ENCODE measurements around the gene AGPAT3. TPM values are rescaled to one million over a fixed set of nuclear protein-coding genes. Genes with fewer than 3 reads are reported as not detected.

AGPAT3 gene
- total RNA-seq, 4 donors from 2014 or later, result 28.0 to 36.5 (median 32.2) TPM

DNA sequence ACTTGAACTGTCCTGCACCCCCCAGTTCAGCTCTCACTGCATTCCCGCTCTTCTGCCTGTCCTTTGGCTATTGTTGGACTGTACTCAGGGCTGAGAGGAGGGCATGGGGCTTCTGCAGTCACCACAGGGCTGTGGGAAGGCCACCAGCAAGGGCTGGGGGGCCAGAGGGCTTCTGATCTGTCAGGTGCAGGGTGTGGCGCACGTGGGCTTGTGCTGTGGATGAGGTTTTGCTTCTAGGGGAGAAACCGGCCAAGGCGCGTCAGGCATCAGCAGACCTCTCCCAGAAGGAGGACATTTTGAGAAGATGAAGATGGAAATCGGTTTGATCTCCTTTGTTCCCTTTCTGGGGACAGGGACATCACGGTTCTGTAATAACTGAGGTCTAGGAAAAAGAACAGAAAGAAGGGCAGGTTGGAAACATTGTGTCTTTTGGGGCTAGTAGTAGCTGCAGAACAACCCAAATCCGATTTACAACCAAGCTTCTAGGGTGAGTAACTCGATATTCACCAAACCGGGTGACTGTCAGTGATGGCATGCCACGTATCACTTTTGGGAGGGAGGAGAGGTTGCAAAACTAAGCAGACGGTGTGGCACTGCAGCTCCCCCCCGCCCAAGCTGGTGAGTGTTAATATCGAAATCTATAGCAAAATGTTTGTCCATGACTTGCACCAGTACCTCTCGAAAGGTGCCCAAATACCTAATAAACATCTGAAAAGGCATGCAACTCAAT lies 40.9 kb downstream of the AGPAT3 start:
- Histone ChIP-seq H3K4me3 (no peak overlapping the region), H3K9me3 (no peaks in the 10 kb centered on the region), H3K27me3 (no peaks in the 10 kb centered on the region), H3K36me3 (peaks cover 0 to 28% (median 15%) of the 10 kb centered on the region in 4 donors), H3K27ac (replicated peaks in 1 of 4) (no peak overlapping the region), H3K4me1 (peaks cover 20 to 27% (median 22%) of the 10 kb centered on the region in 4 donors)
- WGBS, result 96% methylated on average over 16 of the region's 16 CpGs
- TF ChIP-seq POLR2AphosphoS5 (IDR thresholded peaks at IDR 0.05), result no peak
- no peak for TF ChIP-seq POLR2A (IDR thresholded peaks at IDR 0.05; ENCODE audit: low read depth)
- DNase-seq (ENCODE audit: extremely low spot score), result no peak
- intact Hi-C loops (cut with DNase I), result no loop called here

DNA sequence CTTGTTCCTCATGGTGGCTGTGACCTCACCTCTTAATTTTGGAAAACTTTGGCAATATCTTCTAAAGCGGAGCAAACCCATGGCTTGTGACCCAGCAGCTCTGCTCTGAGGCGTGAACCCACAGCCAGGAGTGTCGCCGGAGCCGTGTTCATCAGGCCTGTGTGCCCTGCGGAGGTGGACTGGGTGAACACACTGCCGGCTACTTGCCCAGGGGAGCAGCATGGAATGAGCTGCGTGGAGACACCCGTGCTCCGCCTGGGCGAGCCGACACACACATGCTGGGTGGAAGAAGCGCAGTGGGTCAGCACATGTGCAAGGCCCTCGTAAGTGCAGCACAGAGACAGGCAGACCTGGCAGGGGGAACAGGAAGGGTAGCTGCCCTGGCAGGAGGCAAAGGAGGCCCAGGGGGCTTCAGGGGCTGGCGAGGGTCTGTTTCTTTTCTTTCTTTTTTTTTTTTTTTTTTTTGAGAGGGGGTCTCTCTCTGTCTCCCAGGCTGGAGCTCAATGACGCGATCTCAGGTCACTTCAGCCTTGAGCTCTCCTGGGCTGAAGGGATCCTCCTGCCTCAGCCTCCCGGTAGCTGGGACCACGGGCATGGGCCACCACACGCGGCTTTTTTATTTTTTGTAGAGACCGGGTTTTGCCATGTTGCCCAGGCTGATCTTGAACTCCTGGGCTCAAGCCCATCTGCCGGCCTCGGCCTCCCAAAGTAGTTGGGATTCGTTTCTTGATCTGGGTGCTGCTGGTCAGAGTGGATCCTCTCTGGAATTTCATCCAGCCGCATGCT lies 41.8 kb downstream of the AGPAT3 start:
- peaks cover 22 to 35% (median 30%) of the 10 kb centered on the region in 4 donors for H3K4me1 ChIP-seq
- H3K27me3 ChIP-seq, result no peaks in the 10 kb centered on the region
- H3K36me3 ChIP-seq, result peaks cover under 1 to 28% (median 17%) of the 10 kb centered on the region in 4 donors
- H3K9me3 ChIP-seq, result no peaks in the 10 kb centered on the region
- TF ChIP-seq EP300 (IDR thresholded peaks at IDR 0.05) (no peak), POLR2AphosphoS5 (IDR thresholded peaks at IDR 0.05) (no peak)
- WGBS, result 95% methylated on average over 26 of the region's 26 CpGs
- intact Hi-C loops (cut with DNase I), result no loop called here
- no peak overlapping the region for H3K4me3 ChIP-seq
- H3K27ac ChIP-seq (replicated peaks in 1 of 4), result no peak overlapping the region
- DNase-seq (ENCODE audit: extremely low spot score), result no peak

GRCh38 chr21:43907751-43908150 lies 42.7 kb downstream of the AGPAT3 start:
- TF ChIP-seq, protein P1, sequence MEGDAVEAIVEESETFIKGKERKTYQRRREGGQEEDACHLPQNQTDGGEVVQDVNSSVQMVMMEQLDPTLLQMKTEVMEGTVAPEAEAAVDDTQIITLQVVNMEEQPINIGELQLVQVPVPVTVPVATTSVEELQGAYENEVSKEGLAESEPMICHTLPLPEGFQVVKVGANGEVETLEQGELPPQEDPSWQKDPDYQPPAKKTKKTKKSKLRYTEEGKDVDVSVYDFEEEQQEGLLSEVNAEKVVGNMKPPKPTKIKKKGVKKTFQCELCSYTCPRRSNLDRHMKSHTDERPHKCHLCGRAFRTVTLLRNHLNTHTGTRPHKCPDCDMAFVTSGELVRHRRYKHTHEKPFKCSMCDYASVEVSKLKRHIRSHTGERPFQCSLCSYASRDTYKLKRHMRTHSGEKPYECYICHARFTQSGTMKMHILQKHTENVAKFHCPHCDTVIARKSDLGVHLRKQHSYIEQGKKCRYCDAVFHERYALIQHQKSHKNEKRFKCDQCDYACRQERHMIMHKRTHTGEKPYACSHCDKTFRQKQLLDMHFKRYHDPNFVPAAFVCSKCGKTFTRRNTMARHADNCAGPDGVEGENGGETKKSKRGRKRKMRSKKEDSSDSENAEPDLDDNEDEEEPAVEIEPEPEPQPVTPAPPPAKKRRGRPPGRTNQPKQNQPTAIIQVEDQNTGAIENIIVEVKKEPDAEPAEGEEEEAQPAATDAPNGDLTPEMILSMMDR (IDR thresholded peaks at IDR 0.05), result no peak
- H3K27ac ChIP-seq (replicated peaks in 1 of 4), result no peak overlapping the region
- peaks cover 0 to 5% (median 2%) of the 10 kb centered on the region in 4 donors for H3K9me3 ChIP-seq
- intact Hi-C loops (cut with DNase I), result no loop called here
- H3K4me1 ChIP-seq, result peaks cover 17 to 34% (median 26%) of the 10 kb centered on the region in 4 donors
- no peak overlapping the region for H3K4me3 ChIP-seq
- H3K27me3 ChIP-seq, result no peaks in the 10 kb centered on the region
- WGBS, result 88% methylated on average over 22 of the region's 22 CpGs
- DNase-seq (ENCODE audit: extremely low spot score), result no peak
- H3K36me3 ChIP-seq, result peaks cover 6 to 28% (median 18%) of the 10 kb centered on the region in 4 donors

- intact Hi-C loops (cut with DNase I), result no loop called here
- TF ChIP-seq, protein P1 (IDR thresholded peaks at IDR 0.05), result no peak
- TF ChIP-seq POLR2A (IDR thresholded peaks at IDR 0.05; ENCODE audit: low read depth), result no peak
- no peak for TF ChIP-seq POLR2AphosphoS5 (IDR thresholded peaks at IDR 0.05)
- TF ChIP-seq EP300 (IDR thresholded peaks at IDR 0.05), result no peak
- WGBS, result 76% methylated on average over 8 of the region's 8 CpGs
These were observed 43.1 kb downstream of the AGPAT3 start for GRCh38 chr21:43908167-43908566.

GRCh38 chr21:43909741-43910400 lies 44.8 kb downstream of the AGPAT3 start:
- Histone ChIP-seq H3K4me1 (peaks cover 8 to 27% (median 24%) of the 10 kb centered on the region in 4 donors), H3K4me3 (no peak overlapping the region), H3K9me3 (peaks cover 0 to 11% (median 7%) of the 10 kb centered on the region in 4 donors), H3K27ac (replicated peaks in 1 of 4) (no peak overlapping the region), H3K36me3 (peaks cover 6 to 21% (median 15%) of the 10 kb centered on the region in 4 donors), H3K27me3 (no peaks in the 10 kb centered on the region)
- no peak for TF ChIP-seq EP300 (IDR thresholded peaks at IDR 0.05)
- no peak for TF ChIP-seq POLR2AphosphoS5 (IDR thresholded peaks at IDR 0.05)
- DNase-seq (ENCODE audit: extremely low spot score), result no peak
- WGBS, result 81% methylated on average over 14 of the region's 19 CpGs
- intact Hi-C loops (cut with DNase I), result no loop called here

More at GRCh38 chr21:43908167-43908566, 43.1 kb downstream of the AGPAT3 start:
- Histone ChIP-seq H3K27me3 (no peaks in the 10 kb centered on the region), H3K9me3 (peaks cover 0 to 9% (median 6%) of the 10 kb centered on the region in 4 donors), H3K27ac (replicated peaks in 1 of 4) (no peak overlapping the region), H3K36me3 (peaks cover 6 to 28% (median 18%) of the 10 kb centered on the region in 4 donors), H3K4me1 (peaks cover 13 to 30% (median 23%) of the 10 kb centered on the region in 4 donors), H3K4me3 (no peak overlapping the region)
- no peak for DNase-seq (ENCODE audit: extremely low spot score)

All from esophagus muscularis mucosa (tissue), 4 donors.